Rectal smooth muscle tissue (tissue), 1 donor: Measurements from ENCODE around the gene ANKRD53.
"Not testable (repeated sequence)": the region's sequence is repeated elsewhere in the genome, so short reads cannot be mapped to it uniquely, and the experiment has no call there.

Experiments
- H3K27ac ChIP-seq: one replicate; pipeline ENCODE4 v1.7.0; 2013; ENCODE audit warnings: low read depth, low read length, inconsistent platforms
- H3K27me3 ChIP-seq: one replicate; pipeline ENCODE4 v1.7.0; 2013; ENCODE audit warnings: low read length; ENCODE audit not compliant: control insufficient read depth, insufficient read depth
- H3K36me3 ChIP-seq: one replicate; pipeline ENCODE4 v1.7.0; 2013; ENCODE audit warnings: low read length; ENCODE audit not compliant: control insufficient read depth, insufficient read depth
- H3K4me1 ChIP-seq: one replicate; pipeline ENCODE4 v1.7.0; 2013; ENCODE audit warnings: low read length; ENCODE audit not compliant: control insufficient read depth, insufficient read depth
- H3K4me3 ChIP-seq: one replicate; pipeline ENCODE4 v1.7.0; 2013; ENCODE audit warnings: low read length
- H3K9ac ChIP-seq: one replicate; pipeline ENCODE4 v1.7.0; 2013; ENCODE audit warnings: low read length

The ANKRD53 gene

DNA sequence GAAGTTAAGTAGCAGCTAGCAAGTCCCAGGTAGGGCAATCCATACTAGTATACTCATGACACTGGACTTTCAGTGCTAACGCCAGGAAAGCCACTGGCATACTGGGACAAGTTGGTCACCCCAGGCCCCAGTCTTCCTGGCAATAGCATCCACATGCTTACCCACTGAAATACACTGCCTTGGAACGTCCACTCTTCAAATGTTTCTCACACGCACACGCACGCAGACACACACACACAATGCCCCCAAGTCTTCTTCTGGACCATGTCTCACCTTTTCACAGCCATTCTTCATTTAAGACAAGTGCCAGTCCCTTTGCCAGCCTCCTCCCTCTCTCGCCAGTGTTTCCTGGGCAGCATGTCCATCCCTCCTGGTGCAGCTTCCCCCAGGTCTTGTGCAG lies 25.0 kb downstream of the ANKRD53 start:
- Histone ChIP-seq H3K4me3 (no peak overlapping the region), H3K4me1 (no peaks in the 10 kb centered on the region), H3K27ac (no peak overlapping the region), H3K9ac (no peak overlapping the region), H3K27me3 (no peaks in the 10 kb centered on the region), H3K36me3 (no peaks in the 10 kb centered on the region)

DNA sequence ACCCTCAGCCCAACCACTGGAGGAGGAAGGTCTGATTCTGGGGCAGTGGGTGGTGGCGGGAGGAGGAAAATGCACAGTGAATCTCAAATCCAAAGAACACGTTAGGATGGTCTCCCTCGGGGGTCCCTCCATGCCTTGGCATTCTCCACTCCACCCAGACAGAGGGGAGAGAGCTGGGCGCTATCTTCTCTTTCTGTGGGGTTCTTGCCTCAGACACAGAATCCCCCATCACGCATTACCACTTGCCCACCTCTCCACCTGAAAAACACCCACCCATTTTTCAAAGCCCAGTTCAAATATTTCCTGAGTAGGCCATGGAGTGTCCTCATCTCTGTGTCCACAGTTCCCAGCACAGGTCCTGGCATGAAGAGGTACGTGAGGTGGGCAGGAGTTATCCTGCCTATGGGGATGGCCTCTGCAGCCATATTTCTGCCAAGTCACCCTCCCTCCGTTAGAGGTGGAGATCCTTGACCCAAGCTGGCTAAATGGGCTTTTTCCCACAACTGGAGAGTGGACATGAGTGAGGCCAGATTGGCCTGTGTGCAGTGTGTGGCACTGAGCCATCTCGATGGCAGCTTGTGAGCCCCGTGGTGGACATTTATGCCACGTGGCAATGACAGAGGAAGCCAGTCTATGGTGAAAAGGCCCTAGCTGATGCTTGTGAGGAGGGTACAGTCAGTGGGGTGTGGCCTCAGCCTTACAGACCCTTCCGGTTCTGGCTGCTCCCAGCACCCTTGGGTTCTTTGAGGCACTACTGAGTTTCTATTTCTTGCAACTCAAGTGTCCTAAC lies 25.7 kb downstream of the ANKRD53 start:
- Histone ChIP-seq H3K36me3 (no peaks in the 10 kb centered on the region), H3K4me3 (no peak overlapping the region), H3K27me3 (no peaks in the 10 kb centered on the region), H3K27ac (no peak overlapping the region), H3K9ac (no peak overlapping the region), H3K4me1 (no peaks in the 10 kb centered on the region)

DNA sequence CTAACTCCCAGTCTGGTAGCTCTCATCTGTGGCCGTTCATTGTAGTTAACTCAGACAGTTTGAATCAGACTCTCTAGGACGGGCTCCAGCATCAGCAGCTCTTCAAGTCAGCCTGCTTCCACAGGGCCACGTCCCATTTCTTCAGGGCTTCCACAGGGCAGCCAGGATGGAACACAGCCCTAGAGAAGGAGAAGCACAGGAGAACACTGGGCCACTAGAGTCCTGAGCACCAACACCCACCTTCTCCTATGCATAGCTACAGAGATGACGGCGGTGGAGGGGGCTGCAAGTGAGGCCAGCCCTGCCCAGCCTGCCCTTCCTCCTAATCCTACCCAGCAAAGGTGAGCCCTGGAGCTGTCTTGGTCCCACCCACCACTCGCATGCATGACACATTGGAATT lies 26.4 kb downstream of the ANKRD53 start:
- Histone ChIP-seq H3K27ac (no peak overlapping the region), H3K4me3 (no peak overlapping the region), H3K4me1 (no peaks in the 10 kb centered on the region), H3K36me3 (no peaks in the 10 kb centered on the region), H3K27me3 (no peaks in the 10 kb centered on the region), H3K9ac (no peak overlapping the region)

GRCh38 chr2:71005271-71006202 lies 27.1 kb downstream of the ANKRD53 start:
- H3K27ac ChIP-seq: no peak overlapping the region
- H3K27me3 ChIP-seq: no peaks in the 10 kb centered on the region
- H3K4me3 ChIP-seq: no peak overlapping the region
- no peaks in the 10 kb centered on the region for H3K4me1 ChIP-seq
- no peaks in the 10 kb centered on the region for H3K36me3 ChIP-seq
- H3K9ac ChIP-seq: no peak overlapping the region

DNA sequence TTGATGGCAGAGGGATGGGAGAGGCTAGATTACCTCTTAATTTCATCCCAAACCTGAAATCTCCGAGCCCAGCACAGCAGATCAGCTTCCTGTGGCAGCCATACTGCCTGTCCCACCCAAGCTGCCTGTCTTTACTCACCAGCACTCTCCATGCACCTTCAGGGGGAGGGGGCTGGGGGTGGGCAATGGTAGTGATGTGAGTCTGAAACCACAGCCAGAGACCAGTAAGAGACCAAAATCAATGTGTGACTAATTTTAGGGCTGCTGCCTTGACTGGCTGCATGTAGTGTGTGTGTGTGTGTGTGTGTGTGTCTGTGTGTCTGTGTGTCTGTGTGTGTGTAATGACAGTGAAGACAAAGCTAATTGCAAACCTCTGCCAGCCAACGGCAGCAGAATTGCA lies 27.9 kb downstream of the ANKRD53 start:
- Histone ChIP-seq H3K27me3 (no peaks in the 10 kb centered on the region), H3K36me3 (no peaks in the 10 kb centered on the region), H3K4me3 (no peak overlapping the region), H3K9ac (no peak overlapping the region), H3K4me1 (no peaks in the 10 kb centered on the region), H3K27ac (no peak overlapping the region)

- no peaks in the 10 kb centered on the region for H3K4me1 ChIP-seq
- no peak overlapping the region for H3K9ac ChIP-seq
- no peak overlapping the region for H3K4me3 ChIP-seq
- no peaks in the 10 kb centered on the region for H3K27me3 ChIP-seq
- no peak overlapping the region for H3K27ac ChIP-seq
- H3K36me3 ChIP-seq: no peaks in the 10 kb centered on the region
Observed at GRCh38 chr2:71006955-71007799, 28.7 kb downstream of the ANKRD53 start.

GRCh38 chr2:71008342-71008741 lies 29.9 kb downstream of the ANKRD53 start:
- Histone ChIP-seq H3K9ac (no peak overlapping the region), H3K27me3 (no peaks in the 10 kb centered on the region), H3K4me3 (no peak overlapping the region), H3K4me1 (no peaks in the 10 kb centered on the region), H3K27ac (no peak overlapping the region), H3K36me3 (no peaks in the 10 kb centered on the region)

GRCh38 chr2:71011786-71012185 lies 33.4 kb downstream of the ANKRD53 start:
- not testable (repeated sequence) for H3K27me3 ChIP-seq, H3K4me3 ChIP-seq, H3K9ac ChIP-seq, H3K36me3 ChIP-seq, H3K4me1 ChIP-seq, H3K27ac ChIP-seq

DNA sequence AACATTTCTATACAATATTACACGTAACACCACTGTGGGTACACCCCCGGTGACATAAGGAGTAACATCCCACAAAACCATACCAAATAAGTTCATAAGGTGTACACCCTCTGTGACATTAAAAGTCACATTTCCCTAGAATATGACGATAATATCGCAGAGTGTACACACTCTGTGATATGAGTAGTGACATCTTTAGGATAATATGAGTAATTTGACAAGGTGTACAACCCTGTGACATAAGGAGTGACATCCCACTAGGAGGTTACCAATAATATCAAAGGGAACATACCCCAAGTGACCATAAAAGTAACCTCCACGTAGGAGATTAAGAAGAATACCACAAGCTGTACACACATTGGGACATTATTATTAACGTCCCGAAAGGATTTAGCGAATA lies 40.2 kb downstream of the ANKRD53 start:
- Histone ChIP-seq H3K4me1 (no peaks in the 10 kb centered on the region), H3K27me3 (no peaks in the 10 kb centered on the region), H3K9ac (no peak overlapping the region), H3K4me3 (no peak overlapping the region), H3K36me3 (no peaks in the 10 kb centered on the region), H3K27ac (no peak overlapping the region)

DNA sequence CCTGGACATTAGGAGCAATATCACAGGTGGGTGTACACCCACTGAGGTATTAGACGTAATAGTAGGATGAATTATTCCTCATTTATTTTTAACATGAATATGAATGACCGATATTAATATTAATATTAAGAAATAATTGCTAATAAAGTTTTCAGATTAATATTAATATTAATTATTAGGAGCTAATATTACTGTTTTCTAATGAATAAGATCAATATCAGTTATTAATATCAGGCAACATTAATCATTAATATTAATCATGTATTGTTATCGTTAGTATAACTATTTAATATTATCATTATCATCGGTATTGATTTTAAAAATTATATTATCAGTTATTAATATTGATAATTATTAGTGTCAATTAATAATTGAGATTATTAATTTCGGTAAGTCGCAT lies 41.6 kb downstream of the ANKRD53 start:
- H3K27ac ChIP-seq, H3K4me3 ChIP-seq, H3K4me1 ChIP-seq, H3K36me3 ChIP-seq, H3K27me3 ChIP-seq, H3K9ac ChIP-seq: not testable (repeated sequence)

- not testable (repeated sequence) for H3K27me3 ChIP-seq, H3K27ac ChIP-seq, H3K9ac ChIP-seq, H3K36me3 ChIP-seq, H3K4me1 ChIP-seq, H3K4me3 ChIP-seq
Observed at GRCh38 chr2:71021394-71021793, 43.0 kb downstream of the ANKRD53 start.

GRCh38 chr2:71023553-71024243 lies 45.3 kb downstream of the ANKRD53 start:
- H3K27me3 ChIP-seq, H3K27ac ChIP-seq: not testable (repeated sequence)

More at GRCh38 chr2:71023553-71024243, 45.3 kb downstream of the ANKRD53 start:
- not testable (repeated sequence) for H3K4me3 ChIP-seq, H3K9ac ChIP-seq, H3K4me1 ChIP-seq, H3K36me3 ChIP-seq
